K562 (cell line): Measurements from ENCODE around the gene IQCE. TPM values are rescaled to one million over a fixed set of nuclear protein-coding genes. Genes with fewer than 3 reads are reported as not detected.

Source experiments
- BCL6 ChIP-seq: fragments of 250-450 bp; sonication (Bioruptor Pico); IDR thresholded peaks from 2 replicates; pipeline ENCODE4 v1.4.0; 2020
- CBX1 ChIP-seq: sonication (generic); IDR thresholded peaks from 2 replicates; pipeline ENCODE4 v1.6.1; 2016; ENCODE audit warnings: antibody characterized with exemption, low read depth, mild to moderate bottlenecking
- HOXB6 ChIP-seq: fragments of 250-450 bp; sonication (Bioruptor Pico); IDR thresholded peaks from 2 replicates; pipeline ENCODE4 v1.5.1; 2022; ENCODE audit warnings: mild to moderate bottlenecking, borderline replicate concordance
- MEIS2 ChIP-seq: fragments of 450-650 bp; IDR thresholded peaks from 2 replicates; pipeline ENCODE4 v1.6.1; 2014; ENCODE audit warnings: mild to moderate bottlenecking; ENCODE audit not compliant: partially characterized antibody
- OTX1 ChIP-seq: fragments of 450-650 bp; formaldehyde crosslinking; IDR thresholded peaks from 2 replicates; pipeline ENCODE4 v1.4.0; 2022; ENCODE audit warnings: mild to moderate bottlenecking
- RBM15 ChIP-seq: fragments of 200-400 bp; formaldehyde crosslinking; IDR thresholded peaks from 2 replicates; pipeline ENCODE4 v1.6.1; 2018; ENCODE audit warnings: mild to moderate bottlenecking, low read length, moderate library complexity; ENCODE audit not compliant: insufficient read depth
- SRSF9 ChIP-seq: fragments of 200-400 bp; formaldehyde crosslinking; IDR thresholded peaks from 2 replicates; pipeline ENCODE4 v1.6.1; 2017; ENCODE audit warnings: low read depth, low read length, borderline replicate concordance
- ZBTB1 ChIP-seq: sonication (generic); formaldehyde crosslinking; IDR thresholded peaks from 2 replicates; pipeline ENCODE4 v1.8.1; 2023; ENCODE audit warnings: missing genetic modification reagents, low read depth, mild to moderate bottlenecking, borderline replicate concordance
- ZBTB8A ChIP-seq: fragments of 450-650 bp; IDR thresholded peaks from 2 replicates; pipeline ENCODE4 v1.6.1; 2018; ENCODE audit warnings: mild to moderate bottlenecking, moderate library complexity; ENCODE audit not compliant: partially characterized antibody
- ZNF12 ChIP-seq: sonication (generic); formaldehyde crosslinking; IDR thresholded peaks from 2 replicates; pipeline ENCODE4 v1.4.0; 2020; ENCODE audit warnings: mild to moderate bottlenecking, missing genetic modification reagents
- ZNF175 ChIP-seq: fragments of 200-800 bp; sonication (Bioruptor generic); IDR thresholded peaks from 2 replicates; pipeline ENCODE4 v1.6.1; 2016; ENCODE audit warnings: low read depth, mild to moderate bottlenecking, missing genetic modification characterization, missing compliant biosample characterization
- ZNF239 ChIP-seq: fragments of 250-450 bp; sonication (Bioruptor Pico); IDR thresholded peaks from 2 replicates; pipeline ENCODE4 v1.4.0; 2020; ENCODE audit warnings: mild to moderate bottlenecking
- ZNF253 ChIP-seq: fragments of 250-450 bp; sonication (Bioruptor Pico); conservative IDR thresholded peaks from 2 replicates; pipeline ENCODE4 v1.6.1; 2021; ENCODE audit warnings: mild to moderate bottlenecking
- polyA plus RNA-seq, 8 experiments: library from polyadenylated mRNA; depleted of rRNA in 4 of 8; stranded (reverse) in 5 of 8; unstranded in 3 of 8; fragments of >200 nt; fragmentation: Nextera tagmentation in 2 of 8; fragmentation: Illumina TruSeq in 1 of 8; extraction: Ambion mirVana in 2 of 8; extraction: Trizol in 1 of 8; gene quantifications; 2 replicates each; pipeline versions ENCODE4 v1.2.1 to v1.2.3, GENCODE V29; 2011 to 2014; ENCODE audit warnings: inconsistent platforms in 1 of 8, missing spikeins in 1 of 8
- total RNA-seq, 7 experiments: library from RNA; depleted of rRNA in 6 of 7; stranded (reverse); fragments of >200 nt in 6 of 7; fragmentation: Illumina TruSeq in 2 of 7; extraction: Trizol in 2 of 7; gene quantifications; 2 replicates each; pipeline versions ENCODE4 v1.2.1 to v1.2.3, GENCODE V29; 2011 to 2021; ENCODE audit warnings: low replicate concordance in 1 of 7
- TF ChIP-seq, protein P1 (sequence below): fragments of 450-650 bp; IDR thresholded peaks from 2 replicates; pipeline ENCODE4 v1.7.0; 2016; ENCODE audit warnings: borderline replicate concordance
- TF ChIP-seq, protein P2 (sequence below): fragments of 250-450 bp; sonication (Bioruptor Pico); IDR thresholded peaks from 2 replicates; pipeline ENCODE4 v1.4.0; 2020; ENCODE audit warnings: borderline replicate concordance
- TF ChIP-seq, protein P3 (sequence below): sonication (generic); formaldehyde crosslinking; IDR thresholded peaks from 2 replicates; pipeline ENCODE4 v1.8.0; 2022; ENCODE audit warnings: mild to moderate bottlenecking, missing genetic modification reagents
- TF ChIP-seq, protein P4 (sequence below), 2 experiments: IDR thresholded peaks in 1 of 2; conservative IDR thresholded peaks in 1 of 2; 2 replicates each; pipeline ENCODE4 v1.6.1; 2016; ENCODE audit warnings: low read depth in 2 of 2, mild to moderate bottlenecking in 1 of 2, missing compliant biosample characterization in 1 of 2, missing genetic modification characterization in 1 of 2, moderate library complexity in 1 of 2
- TF ChIP-seq, protein P5 (sequence below): sonication (generic); formaldehyde crosslinking; IDR thresholded peaks from 2 replicates; pipeline ENCODE4 v1.8.0; 2022; ENCODE audit warnings: mild to moderate bottlenecking, missing genetic modification reagents

The IQCE gene
- total and polyA plus RNA-seq, 9 of the 15 experiments (the other 6 are each of a cell fraction or from before 2014, with no cell fraction given) = 0.18 to 8.5 (median 4.2) TPM

DNA sequence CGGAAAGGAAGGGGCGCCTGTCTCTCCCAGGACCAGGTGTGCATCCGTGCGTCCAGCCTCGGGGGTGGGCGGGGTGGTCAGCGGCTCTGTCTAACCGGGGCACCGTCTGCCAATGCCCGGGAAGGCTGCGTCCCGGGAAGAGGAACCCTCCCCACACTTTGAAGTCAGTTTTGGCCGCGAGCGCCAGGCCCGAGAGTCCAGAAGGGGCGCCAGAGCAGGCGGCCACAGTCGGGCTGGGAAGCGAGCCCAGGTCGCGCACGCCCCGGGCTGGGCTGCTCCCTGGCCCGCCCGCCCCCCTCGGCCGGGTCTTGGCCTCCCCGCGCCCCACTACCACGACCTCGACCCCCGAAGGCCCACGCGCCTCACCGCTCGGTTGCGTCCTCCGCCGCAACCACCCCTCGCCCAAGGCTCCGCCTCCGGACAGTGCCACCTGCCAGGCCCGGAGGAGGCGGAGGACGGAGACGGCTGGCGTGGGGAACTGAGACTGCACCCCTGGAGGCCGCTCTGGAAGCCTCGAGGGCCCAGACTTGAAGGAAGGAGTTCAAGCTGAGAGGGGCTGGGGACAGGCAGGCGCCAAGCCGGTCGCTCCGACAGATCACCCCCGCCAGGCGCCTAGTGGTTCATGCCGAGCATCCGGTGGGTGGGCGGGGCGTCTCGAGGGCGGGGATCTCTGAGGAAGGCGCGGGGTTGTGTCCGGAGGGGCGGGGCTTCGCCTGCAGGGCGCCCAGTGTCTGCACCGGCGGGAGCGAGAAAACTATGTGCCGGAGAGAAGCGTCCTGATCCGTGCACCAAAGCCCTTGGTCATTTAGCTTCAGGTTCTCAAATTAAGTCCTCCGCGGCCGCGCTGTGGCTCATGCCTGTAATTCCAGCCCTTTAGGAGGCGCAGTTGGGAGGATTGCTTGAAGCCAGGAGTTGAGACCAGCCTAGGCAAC, 3.4 kb upstream of the IQCE start, which contains the start of gene BRAT1 (continued):
- TF ChIP-seq RBM15 (no peak), ZNF175 (no peak), ZBTB1 (no peak), OTX1 (peak; percentile 28; the same call in 1 of the 2 replicates), SRSF9 (no peak), ZBTB8A (no peak), CBX1 (no peak), HOXB6 (CRISPR knock-in tag) (no peak), MEIS2 (no peak), ZNF12 (no peak), ZNF253 (no peak), BCL6 (CRISPR knock-in tag) (no peak), ZNF239 (no peak)
- TF ChIP-seq, protein P1, sequence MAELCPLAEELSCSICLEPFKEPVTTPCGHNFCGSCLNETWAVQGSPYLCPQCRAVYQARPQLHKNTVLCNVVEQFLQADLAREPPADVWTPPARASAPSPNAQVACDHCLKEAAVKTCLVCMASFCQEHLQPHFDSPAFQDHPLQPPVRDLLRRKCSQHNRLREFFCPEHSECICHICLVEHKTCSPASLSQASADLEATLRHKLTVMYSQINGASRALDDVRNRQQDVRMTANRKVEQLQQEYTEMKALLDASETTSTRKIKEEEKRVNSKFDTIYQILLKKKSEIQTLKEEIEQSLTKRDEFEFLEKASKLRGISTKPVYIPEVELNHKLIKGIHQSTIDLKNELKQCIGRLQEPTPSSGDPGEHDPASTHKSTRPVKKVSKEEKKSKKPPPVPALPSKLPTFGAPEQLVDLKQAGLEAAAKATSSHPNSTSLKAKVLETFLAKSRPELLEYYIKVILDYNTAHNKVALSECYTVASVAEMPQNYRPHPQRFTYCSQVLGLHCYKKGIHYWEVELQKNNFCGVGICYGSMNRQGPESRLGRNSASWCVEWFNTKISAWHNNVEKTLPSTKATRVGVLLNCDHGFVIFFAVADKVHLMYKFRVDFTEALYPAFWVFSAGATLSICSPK = no peak
- TF ChIP-seq, protein P2, sequence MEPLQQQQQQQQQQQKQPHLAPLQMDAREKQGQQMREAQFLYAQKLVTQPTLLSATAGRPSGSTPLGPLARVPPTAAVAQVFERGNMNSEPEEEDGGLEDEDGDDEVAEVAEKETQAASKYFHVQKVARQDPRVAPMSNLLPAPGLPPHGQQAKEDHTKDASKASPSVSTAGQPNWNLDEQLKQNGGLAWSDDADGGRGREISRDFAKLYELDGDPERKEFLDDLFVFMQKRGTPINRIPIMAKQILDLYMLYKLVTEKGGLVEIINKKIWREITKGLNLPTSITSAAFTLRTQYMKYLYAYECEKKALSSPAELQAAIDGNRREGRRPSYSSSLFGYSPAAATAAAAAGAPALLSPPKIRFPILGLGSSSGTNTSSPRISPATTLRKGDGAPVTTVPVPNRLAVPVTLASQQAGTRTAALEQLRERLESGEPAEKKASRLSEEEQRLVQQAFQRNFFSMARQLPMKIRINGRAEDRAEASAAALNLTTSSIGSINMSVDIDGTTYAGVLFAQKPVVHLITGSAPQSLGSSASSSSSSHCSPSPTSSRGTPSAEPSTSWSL (CRISPR knock-in tag) = no peak
- TF ChIP-seq, protein P3, sequence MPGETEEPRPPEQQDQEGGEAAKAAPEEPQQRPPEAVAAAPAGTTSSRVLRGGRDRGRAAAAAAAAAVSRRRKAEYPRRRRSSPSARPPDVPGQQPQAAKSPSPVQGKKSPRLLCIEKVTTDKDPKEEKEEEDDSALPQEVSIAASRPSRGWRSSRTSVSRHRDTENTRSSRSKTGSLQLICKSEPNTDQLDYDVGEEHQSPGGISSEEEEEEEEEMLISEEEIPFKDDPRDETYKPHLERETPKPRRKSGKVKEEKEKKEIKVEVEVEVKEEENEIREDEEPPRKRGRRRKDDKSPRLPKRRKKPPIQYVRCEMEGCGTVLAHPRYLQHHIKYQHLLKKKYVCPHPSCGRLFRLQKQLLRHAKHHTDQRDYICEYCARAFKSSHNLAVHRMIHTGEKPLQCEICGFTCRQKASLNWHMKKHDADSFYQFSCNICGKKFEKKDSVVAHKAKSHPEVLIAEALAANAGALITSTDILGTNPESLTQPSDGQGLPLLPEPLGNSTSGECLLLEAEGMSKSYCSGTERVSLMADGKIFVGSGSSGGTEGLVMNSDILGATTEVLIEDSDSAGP (CRISPR knock-in tag) = no peak
- TF ChIP-seq, protein P4, sequence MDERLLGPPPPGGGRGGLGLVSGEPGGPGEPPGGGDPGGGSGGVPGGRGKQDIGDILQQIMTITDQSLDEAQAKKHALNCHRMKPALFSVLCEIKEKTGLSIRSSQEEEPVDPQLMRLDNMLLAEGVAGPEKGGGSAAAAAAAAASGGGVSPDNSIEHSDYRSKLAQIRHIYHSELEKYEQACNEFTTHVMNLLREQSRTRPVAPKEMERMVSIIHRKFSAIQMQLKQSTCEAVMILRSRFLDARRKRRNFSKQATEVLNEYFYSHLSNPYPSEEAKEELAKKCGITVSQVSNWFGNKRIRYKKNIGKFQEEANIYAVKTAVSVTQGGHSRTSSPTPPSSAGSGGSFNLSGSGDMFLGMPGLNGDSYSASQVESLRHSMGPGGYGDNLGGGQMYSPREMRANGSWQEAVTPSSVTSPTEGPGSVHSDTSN (CRISPR knock-in tag; IDR thresholded peaks at IDR 0.05; ENCODE audit: low read depth) = no peak
- TF ChIP-seq, protein P4 (tag; conservative IDR thresholded peaks at IDR 0.05; ENCODE audit: low read depth) = no peak
- TF ChIP-seq, protein P5, sequence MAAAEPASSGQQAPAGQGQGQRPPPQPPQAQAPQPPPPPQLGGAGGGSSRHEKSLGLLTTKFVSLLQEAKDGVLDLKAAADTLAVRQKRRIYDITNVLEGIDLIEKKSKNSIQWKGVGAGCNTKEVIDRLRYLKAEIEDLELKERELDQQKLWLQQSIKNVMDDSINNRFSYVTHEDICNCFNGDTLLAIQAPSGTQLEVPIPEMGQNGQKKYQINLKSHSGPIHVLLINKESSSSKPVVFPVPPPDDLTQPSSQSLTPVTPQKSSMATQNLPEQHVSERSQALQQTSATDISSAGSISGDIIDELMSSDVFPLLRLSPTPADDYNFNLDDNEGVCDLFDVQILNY (CRISPR knock-in tag) = no peak
